AG09319 (cell line): ENCODE measurements around the gene TYRO3.

ENCODE experiments used
- DNase-seq: peaks from one replicate; pipeline ENCODE4 v3.0.0-alpha.2; 2010; ENCODE audit warnings: low read depth; ENCODE audit errors: extremely low read depth
- TF ChIP-seq, protein P1 (sequence below): IDR thresholded peaks from 2 replicates; pipeline ENCODE4 v1.5.1; 2011; ENCODE audit warnings: low read depth, mild to moderate bottlenecking, inconsistent platforms, low read length, moderate library complexity

TYRO3 gene

GRCh38 chr15:41561777-41562145, 2.7 kb downstream of the TYRO3 start:
- TF ChIP-seq, protein P1, sequence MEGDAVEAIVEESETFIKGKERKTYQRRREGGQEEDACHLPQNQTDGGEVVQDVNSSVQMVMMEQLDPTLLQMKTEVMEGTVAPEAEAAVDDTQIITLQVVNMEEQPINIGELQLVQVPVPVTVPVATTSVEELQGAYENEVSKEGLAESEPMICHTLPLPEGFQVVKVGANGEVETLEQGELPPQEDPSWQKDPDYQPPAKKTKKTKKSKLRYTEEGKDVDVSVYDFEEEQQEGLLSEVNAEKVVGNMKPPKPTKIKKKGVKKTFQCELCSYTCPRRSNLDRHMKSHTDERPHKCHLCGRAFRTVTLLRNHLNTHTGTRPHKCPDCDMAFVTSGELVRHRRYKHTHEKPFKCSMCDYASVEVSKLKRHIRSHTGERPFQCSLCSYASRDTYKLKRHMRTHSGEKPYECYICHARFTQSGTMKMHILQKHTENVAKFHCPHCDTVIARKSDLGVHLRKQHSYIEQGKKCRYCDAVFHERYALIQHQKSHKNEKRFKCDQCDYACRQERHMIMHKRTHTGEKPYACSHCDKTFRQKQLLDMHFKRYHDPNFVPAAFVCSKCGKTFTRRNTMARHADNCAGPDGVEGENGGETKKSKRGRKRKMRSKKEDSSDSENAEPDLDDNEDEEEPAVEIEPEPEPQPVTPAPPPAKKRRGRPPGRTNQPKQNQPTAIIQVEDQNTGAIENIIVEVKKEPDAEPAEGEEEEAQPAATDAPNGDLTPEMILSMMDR = peak; percentile 7
- DNase-seq = no peak

DNA sequence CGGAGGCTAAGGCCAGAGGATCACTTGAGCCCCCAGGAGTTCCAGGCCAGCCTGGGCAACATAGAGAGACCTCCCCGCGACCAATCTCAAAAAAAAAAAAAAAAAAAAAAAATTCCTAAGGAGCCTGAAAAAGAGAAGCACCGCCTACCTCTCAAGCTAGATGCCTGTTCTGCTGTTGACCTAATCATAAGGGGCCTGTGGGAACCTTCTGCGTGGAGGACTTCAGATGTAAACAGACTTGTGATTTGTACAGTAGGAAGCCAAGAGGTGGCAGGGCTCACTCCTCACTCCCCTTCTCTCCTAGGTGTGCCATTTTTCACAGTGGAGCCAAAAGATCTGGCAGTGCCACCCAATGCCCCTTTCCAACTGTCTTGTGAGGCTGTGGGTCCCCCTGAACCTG, 3.2 kb downstream of the TYRO3 start:
- TF ChIP-seq, protein P1 = no peak
- DNase-seq = no peak

GRCh38 chr15:41562784-41563198, 3.8 kb downstream of the TYRO3 start:
- TF ChIP-seq, protein P1 = no peak
- no peak for DNase-seq

DNA sequence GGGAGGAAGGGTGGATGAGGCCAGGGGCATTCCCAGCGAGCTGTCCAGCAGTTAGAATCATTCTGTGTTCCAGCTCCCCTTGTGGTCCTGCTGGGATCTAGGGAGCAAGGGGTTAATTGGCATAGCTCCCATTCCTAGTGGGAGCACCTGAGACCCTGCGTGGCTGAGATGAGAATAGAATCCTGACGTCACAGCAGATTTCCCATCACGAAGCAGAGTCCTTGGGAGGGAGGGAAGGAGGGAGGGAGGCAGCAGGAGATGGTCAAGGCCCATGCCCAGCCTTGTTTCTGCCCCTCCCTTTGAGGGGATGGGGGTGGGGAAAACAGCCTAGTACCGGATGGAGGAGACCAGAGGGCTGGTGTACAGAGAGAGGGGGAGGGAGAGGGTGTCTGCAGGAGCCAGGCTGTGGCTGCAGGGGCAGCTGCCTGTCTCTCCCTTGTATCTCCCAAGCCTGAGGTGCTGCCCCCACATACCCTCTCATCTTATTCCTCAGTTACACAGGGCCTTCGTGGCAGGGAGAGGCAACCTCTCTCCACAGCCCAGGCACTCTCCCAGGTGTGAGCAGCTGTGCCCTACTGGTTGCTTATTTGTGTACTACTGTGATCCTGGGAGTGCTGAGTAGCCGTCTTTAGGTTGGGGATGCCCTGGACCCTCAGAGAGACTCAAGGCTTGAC, 5.4 kb downstream of the TYRO3 start:
- TF ChIP-seq, protein P1 = no peak
- no peak for DNase-seq

- TF ChIP-seq, protein P1 = no peak
- DNase-seq = no peak
Observed at GRCh38 chr15:41564960-41565502, 6.0 kb downstream of the TYRO3 start.

DNA sequence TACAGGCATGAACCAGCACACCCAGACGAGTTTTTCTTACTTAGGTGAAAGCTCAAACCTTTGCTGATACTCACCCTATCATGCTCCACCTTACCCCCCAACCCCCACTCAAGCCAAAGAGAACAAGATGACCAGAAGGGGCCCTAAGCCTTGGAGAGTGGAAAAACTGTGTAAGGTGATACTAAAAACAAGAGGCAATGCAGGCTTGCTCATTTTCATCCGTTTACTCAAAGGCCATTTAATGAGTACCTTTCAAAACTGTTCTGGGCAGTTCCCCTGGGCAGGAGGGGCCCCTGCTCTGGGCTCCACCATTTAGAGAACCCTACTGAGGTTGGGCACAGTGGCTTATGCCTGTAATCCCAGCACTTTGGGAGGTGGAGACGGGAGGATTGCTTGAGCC, 6.7 kb downstream of the TYRO3 start:
- no peak for DNase-seq
- TF ChIP-seq, protein P1 = no peak

DNA sequence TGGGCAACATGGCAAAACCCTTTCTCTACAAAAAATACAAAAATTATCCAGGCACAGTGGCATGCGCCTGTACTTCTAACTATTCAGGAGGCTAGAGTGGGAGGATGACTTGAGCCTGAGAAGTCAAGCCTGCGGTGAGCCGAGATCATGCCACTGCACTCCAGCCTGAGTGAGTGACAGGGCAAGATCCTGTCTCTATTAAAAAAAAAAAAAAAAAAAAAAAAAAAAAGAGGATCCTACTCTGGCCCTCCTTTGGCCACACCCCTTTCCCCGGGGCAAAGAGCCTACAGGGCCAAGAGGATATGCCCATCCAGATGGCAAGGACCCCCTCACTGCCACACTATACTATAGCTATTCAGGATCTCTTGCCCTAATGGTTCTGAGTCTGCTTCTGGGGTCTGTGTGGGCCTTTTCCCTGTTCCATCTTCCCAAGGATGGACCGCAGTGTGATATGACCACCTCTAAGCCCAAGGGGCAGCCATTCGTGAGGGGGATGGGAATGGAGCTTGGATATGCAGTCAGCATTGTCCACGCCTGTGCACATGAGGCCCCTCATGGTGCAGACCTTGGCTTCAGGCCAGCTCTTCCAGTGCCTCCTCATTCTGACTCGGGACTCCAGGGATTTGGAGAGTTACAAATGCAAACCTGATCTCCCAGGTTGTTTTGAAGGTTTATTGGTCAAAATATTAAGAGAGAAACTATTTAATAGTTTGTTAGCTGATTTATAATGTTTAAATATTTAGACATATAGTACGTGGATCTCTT, 7.3 kb downstream of the TYRO3 start:
- DNase-seq = no peak
- TF ChIP-seq, protein P1 = no peak
